ENCODE results near the gene LRRC47.

GRCh38 chr1:3836421-3836820 lies 40.1 kb upstream of the LRRC47 start:
- TF ChIP-seq RBBP5 (IDR thresholded peaks at IDR 0.05; ENCODE audit: borderline replicate concordance, low read depth, low read length) (no peak), CTCF (IDR thresholded peaks at IDR 0.05; ENCODE audit: control extremely low read depth in 1 of 3, insufficient read depth in 1 of 3, low read depth in 1 of 3, low read length in 3 of 3) (no peak), POLR2A (IDR thresholded peaks at IDR 0.05; ENCODE audit: control extremely low read depth in 1 of 2, low read depth in 2 of 2, low read length in 2 of 2) (no peak), EZH2 (IDR thresholded peaks at IDR 0.05; ENCODE audit: low read depth, low read length, severe bottlenecking) (no peak), BACH1 (IDR thresholded peaks at IDR 0.05; ENCODE audit: low read length) (no peak), SUZ12 (IDR thresholded peaks at IDR 0.05; ENCODE audit: low read length) (no peak), TAF1 (IDR thresholded peaks at IDR 0.05; ENCODE audit: low read depth, low read length) (no peak), ZNF274 (IDR thresholded peaks at IDR 0.05; ENCODE audit: borderline replicate concordance, extremely low read depth, low read length) (no peak), USF2 (IDR thresholded peaks at IDR 0.05; ENCODE audit: low read length) (no peak)

All from H1 (cell line).